Prostate gland (tissue), 2 donors: ENCODE data around the gene PAF1.

ENCODE experiments used
- CTCF ChIP-seq, 4 experiments: fragments of 200-600 bp in 2 of 4; fragments of 450-650 bp in 2 of 4; sonication (generic) in 2 of 4; IDR thresholded peaks; 1 replicate in 3 of 4; 2 replicates in 1 of 4; pipeline ENCODE4 v1.5.1; 2016 to 2019; ENCODE audit warnings: antibody characterized with exemption in 4 of 4, mild to moderate bottlenecking in 2 of 4, moderate library complexity in 2 of 4
- POLR2A ChIP-seq: fragments of 450-650 bp; IDR thresholded peaks from one replicate; pipeline ENCODE4 v1.6.1; 2016; ENCODE audit warnings: antibody characterized with exemption, mild to moderate bottlenecking
- POLR2AphosphoS5 ChIP-seq: sonication (generic); formaldehyde crosslinking; IDR thresholded peaks from one replicate; pipeline ENCODE4 v1.6.1; 2017; ENCODE audit warnings: antibody characterized with exemption

- TF ChIP-seq CTCF (IDR thresholded peaks at IDR 0.05) (no peak), POLR2A (no peak), POLR2AphosphoS5 (no peak)
These were observed 25.5 kb upstream of the PAF1 start for GRCh38 chr19:39416152-39417120.
